ENCODE data around the gene CCDC134.

- TF ChIP-seq POLR2A (IDR thresholded peaks at IDR 0.05) = no peak
- TF ChIP-seq CTCF (IDR thresholded peaks at IDR 0.05) = no peak
- no peak for TF ChIP-seq POLR2AphosphoS5 (IDR thresholded peaks at IDR 0.05)
- TF ChIP-seq EP300 (IDR thresholded peaks at IDR 0.05) = no peak
Measured at GRCh38 chr22:41801886-41802285, 1.4 kb downstream of the CCDC134 start.

Data from suprapubic skin (tissue), 4 donors.